K562 (cell line): Measurements from ENCODE around the gene PBX2. TPM values are rescaled to one million over a fixed set of nuclear protein-coding genes. Genes with fewer than 3 reads are reported as not detected.
A peak's percentile ranks its signal among the peaks of the same experiment; 100 is the strongest.

Experiments
- HDAC1 ChIP-seq, 2 experiments: fragments of 450-650 bp; IDR thresholded peaks; 2 replicates each; pipeline ENCODE4 v1.6.1; 2016 to 2017; ENCODE audit warnings: inconsistent platforms in 1 of 2, mild to moderate bottlenecking in 1 of 2, moderate library complexity in 1 of 2
- HNRNPUL1 ChIP-seq: fragments of 200-400 bp; formaldehyde crosslinking; IDR thresholded peaks from 2 replicates; pipeline ENCODE4 v1.6.1; 2017; ENCODE audit warnings: low read length
- NFRKB ChIP-seq: fragments of 450-650 bp; IDR thresholded peaks from 2 replicates; pipeline ENCODE4 v1.6.1; 2016; ENCODE audit warnings: low read depth
- SAFB2 ChIP-seq: fragments of 200-400 bp; formaldehyde crosslinking; IDR thresholded peaks from 2 replicates; pipeline ENCODE4 v1.6.1; 2018; ENCODE audit warnings: borderline replicate concordance, low read length, low read depth, moderate library complexity; ENCODE audit not compliant: severe bottlenecking
- ZBTB7A ChIP-seq: IDR thresholded peaks from 2 replicates; pipeline ENCODE4 v1.6.1; 2011; ENCODE audit warnings: low read depth, mild to moderate bottlenecking, low read length, moderate library complexity, borderline replicate concordance; ENCODE audit not compliant: control insufficient read depth
- ZFX ChIP-seq: sonication (generic); formaldehyde crosslinking; IDR thresholded peaks from 2 replicates; pipeline ENCODE4 v1.8.0; 2022; ENCODE audit warnings: mild to moderate bottlenecking, missing genetic modification reagents, moderate library complexity
- ZNF3 ChIP-seq: fragments of 250-450 bp; sonication (Bioruptor Pico); IDR thresholded peaks from 2 replicates; pipeline ENCODE4 v1.5.0; 2021; ENCODE audit warnings: mild to moderate bottlenecking, moderate library complexity
- ZNF699 ChIP-seq: fragments of 250-450 bp; sonication (Bioruptor Pico); IDR thresholded peaks from 2 replicates; pipeline ENCODE4 v1.8.0; 2021; ENCODE audit warnings: mild to moderate bottlenecking, moderate library complexity; ENCODE audit not compliant: insufficient replicate concordance
- polyA plus RNA-seq, 8 experiments: library from polyadenylated mRNA; depleted of rRNA in 4 of 8; stranded (reverse) in 5 of 8; unstranded in 3 of 8; fragments of >200 nt; fragmentation: Nextera tagmentation in 2 of 8; fragmentation: Illumina TruSeq in 1 of 8; extraction: Ambion mirVana in 2 of 8; extraction: Trizol in 1 of 8; gene quantifications; 2 replicates each; pipeline versions ENCODE4 v1.2.1 to v1.2.3, GENCODE V29; 2011 to 2014; ENCODE audit warnings: inconsistent platforms in 1 of 8, missing spikeins in 1 of 8
- total RNA-seq, 7 experiments: library from RNA; depleted of rRNA in 6 of 7; stranded (reverse); fragments of >200 nt in 6 of 7; fragmentation: Illumina TruSeq in 2 of 7; extraction: Trizol in 2 of 7; gene quantifications; 2 replicates each; pipeline versions ENCODE4 v1.2.1 to v1.2.3, GENCODE V29; 2011 to 2021; ENCODE audit warnings: low replicate concordance in 1 of 7
- TF ChIP-seq, protein P1 (sequence below): fragments of 150-350 bp; conservative IDR thresholded peaks from 2 replicates; pipeline ENCODE4 v1.6.1; 2014; ENCODE audit warnings: low read length
- TF ChIP-seq, protein P2 (sequence below): fragments of 450-650 bp; formaldehyde crosslinking; conservative IDR thresholded peaks from 2 replicates; pipeline ENCODE4 v1.4.0; 2022; ENCODE audit warnings: mild to moderate bottlenecking, missing genetic modification characterization
- TF ChIP-seq, protein P3 (sequence below): fragments of 450-650 bp; formaldehyde crosslinking; IDR thresholded peaks from 2 replicates; pipeline ENCODE4 v1.4.0; 2022; ENCODE audit warnings: missing genetic modification characterization
- TF ChIP-seq, protein P4 (sequence below): fragments of 450-650 bp; formaldehyde crosslinking; IDR thresholded peaks from 2 replicates; pipeline ENCODE4 v1.4.0; 2022; ENCODE audit warnings: missing genetic modification characterization
- TF ChIP-seq, protein P5 (sequence below): fragments of 450-650 bp; IDR thresholded peaks from 2 replicates; pipeline ENCODE4 v1.7.0; 2016; ENCODE audit warnings: borderline replicate concordance
- TF ChIP-seq, protein P6 (sequence below), 3 experiments: fragments of 200-800 bp in 1 of 3; sonication (Bioruptor generic) in 1 of 3; sonication (generic) in 1 of 3; formaldehyde crosslinking in 1 of 3; IDR thresholded peaks; 2 replicates each; pipeline versions ENCODE4 v1.6.1 to v1.8.0; 2016 to 2022; ENCODE audit warnings: mild to moderate bottlenecking in 2 of 3, missing compliant biosample characterization in 2 of 3, missing genetic modification characterization in 2 of 3, missing genetic modification reagents in 1 of 3

PBX2 gene
- total and polyA plus RNA-seq, 9 of the 15 experiments (the other 6 are each of a cell fraction or from before 2014, with no cell fraction given) = 1.9 to 134 (median 62.5) TPM

DNA sequence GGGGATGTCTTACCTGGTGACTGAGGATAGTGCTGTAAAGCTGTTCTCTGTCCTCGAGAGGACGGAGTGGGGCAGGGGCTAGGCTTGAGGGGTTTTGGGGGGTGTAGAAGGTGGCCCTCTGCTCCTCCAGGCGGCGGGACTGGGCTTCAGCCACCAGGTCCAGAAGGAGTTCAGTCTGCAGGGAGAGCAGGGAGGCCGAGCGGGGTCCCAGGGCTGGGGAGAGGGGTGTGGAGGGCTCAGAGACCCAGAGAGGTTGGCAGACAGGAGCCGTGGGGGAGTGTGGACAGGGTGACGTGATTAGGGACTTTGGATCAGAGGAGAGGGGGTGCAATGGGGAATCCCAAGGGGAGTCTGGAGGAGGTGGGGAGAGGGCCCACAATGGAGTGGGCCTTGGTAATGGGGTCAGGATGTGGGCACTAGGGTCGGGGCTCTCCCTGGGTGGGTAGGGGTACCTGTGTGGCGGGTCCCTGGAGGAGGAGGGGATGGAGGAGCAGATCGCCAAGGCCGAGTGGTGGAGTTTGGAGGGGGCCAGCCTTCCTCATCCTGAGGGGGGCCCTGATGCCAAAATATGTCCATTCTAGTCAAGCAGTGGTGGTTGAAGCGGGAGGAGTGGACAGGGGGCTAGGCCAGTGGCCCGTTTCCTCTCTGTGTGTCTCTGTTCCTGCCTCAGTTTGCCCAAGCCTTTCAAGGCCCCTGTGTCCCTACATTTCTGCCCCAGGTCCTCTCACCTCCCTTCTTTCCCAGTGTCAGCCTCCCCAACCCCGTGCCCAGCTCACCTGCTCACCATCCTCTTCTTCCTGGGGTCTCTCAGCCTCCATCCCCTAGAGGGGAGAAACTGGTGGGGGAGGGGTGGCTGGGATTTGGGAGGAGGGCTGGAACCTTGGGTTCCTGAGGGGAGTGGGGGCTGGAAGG, 1.9 kb upstream of the PBX2 start (continued):
- TF ChIP-seq ZBTB7A (peak; percentile 58; the same call in 1 of the 2 replicates), SAFB2 (no peak), ZNF3 (CRISPR knock-in tag) (no peak), ZFX (peak; percentile 23; the same call in 1 of the 2 replicates), NFRKB (peak; percentile 84; the same call in 1 of the 2 replicates), HDAC1 (IDR thresholded peaks at IDR 0.05) (peak in 1 of 2 experiments; percentile 27; a peak in 1 of 4 replicates), ZNF699 (CRISPR knock-in tag) (no peak), HNRNPUL1 (no peak)
- TF ChIP-seq, protein P1, sequence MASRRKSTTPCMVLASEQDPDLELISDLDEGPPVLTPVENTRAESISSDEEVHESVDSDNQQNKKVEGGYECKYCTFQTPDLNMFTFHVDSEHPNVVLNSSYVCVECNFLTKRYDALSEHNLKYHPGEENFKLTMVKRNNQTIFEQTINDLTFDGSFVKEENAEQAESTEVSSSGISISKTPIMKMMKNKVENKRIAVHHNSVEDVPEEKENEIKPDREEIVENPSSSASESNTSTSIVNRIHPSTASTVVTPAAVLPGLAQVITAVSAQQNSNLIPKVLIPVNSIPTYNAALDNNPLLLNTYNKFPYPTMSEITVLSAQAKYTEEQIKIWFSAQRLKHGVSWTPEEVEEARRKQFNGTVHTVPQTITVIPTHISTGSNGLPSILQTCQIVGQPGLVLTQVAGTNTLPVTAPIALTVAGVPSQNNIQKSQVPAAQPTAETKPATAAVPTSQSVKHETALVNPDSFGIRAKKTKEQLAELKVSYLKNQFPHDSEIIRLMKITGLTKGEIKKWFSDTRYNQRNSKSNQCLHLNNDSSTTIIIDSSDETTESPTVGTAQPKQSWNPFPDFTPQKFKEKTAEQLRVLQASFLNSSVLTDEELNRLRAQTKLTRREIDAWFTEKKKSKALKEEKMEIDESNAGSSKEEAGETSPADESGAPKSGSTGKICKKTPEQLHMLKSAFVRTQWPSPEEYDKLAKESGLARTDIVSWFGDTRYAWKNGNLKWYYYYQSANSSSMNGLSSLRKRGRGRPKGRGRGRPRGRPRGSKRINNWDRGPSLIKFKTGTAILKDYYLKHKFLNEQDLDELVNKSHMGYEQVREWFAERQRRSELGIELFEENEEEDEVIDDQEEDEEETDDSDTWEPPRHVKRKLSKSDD = no peak
- TF ChIP-seq, protein P2, sequence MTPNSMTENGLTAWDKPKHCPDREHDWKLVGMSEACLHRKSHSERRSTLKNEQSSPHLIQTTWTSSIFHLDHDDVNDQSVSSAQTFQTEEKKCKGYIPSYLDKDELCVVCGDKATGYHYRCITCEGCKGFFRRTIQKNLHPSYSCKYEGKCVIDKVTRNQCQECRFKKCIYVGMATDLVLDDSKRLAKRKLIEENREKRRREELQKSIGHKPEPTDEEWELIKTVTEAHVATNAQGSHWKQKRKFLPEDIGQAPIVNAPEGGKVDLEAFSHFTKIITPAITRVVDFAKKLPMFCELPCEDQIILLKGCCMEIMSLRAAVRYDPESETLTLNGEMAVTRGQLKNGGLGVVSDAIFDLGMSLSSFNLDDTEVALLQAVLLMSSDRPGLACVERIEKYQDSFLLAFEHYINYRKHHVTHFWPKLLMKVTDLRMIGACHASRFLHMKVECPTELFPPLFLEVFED = 0 out of 2 replicates have a peak, but pooled peaks have one; percentile 28
- TF ChIP-seq, protein P3, sequence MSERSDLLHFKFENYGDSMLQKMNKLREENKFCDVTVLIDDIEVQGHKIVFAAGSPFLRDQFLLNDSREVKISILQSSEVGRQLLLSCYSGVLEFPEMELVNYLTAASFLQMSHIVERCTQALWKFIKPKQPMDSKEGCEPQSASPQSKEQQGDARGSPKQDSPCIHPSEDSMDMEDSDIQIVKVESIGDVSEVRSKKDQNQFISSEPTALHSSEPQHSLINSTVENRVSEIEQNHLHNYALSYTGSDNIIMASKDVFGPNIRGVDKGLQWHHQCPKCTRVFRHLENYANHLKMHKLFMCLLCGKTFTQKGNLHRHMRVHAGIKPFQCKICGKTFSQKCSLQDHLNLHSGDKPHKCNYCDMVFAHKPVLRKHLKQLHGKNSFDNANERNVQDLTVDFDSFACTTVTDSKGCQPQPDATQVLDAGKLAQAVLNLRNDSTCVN (CRISPR knock-in tag) = 0 out of 2 replicates have a peak, but pooled peaks have one; percentile 38
- TF ChIP-seq, protein P4, sequence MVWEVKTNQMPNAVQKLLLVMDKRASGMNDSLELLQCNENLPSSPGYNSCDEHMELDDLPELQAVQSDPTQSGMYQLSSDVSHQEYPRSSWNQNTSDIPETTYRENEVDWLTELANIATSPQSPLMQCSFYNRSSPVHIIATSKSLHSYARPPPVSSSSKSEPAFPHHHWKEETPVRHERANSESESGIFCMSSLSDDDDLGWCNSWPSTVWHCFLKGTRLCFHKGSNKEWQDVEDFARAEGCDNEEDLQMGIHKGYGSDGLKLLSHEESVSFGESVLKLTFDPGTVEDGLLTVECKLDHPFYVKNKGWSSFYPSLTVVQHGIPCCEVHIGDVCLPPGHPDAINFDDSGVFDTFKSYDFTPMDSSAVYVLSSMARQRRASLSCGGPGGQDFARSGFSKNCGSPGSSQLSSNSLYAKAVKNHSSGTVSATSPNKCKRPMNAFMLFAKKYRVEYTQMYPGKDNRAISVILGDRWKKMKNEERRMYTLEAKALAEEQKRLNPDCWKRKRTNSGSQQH (CRISPR knock-in tag) = 0 out of 2 replicates have a peak, but pooled peaks have one; percentile 12
- TF ChIP-seq, protein P5, sequence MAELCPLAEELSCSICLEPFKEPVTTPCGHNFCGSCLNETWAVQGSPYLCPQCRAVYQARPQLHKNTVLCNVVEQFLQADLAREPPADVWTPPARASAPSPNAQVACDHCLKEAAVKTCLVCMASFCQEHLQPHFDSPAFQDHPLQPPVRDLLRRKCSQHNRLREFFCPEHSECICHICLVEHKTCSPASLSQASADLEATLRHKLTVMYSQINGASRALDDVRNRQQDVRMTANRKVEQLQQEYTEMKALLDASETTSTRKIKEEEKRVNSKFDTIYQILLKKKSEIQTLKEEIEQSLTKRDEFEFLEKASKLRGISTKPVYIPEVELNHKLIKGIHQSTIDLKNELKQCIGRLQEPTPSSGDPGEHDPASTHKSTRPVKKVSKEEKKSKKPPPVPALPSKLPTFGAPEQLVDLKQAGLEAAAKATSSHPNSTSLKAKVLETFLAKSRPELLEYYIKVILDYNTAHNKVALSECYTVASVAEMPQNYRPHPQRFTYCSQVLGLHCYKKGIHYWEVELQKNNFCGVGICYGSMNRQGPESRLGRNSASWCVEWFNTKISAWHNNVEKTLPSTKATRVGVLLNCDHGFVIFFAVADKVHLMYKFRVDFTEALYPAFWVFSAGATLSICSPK = no peak
- TF ChIP-seq, protein P6, sequence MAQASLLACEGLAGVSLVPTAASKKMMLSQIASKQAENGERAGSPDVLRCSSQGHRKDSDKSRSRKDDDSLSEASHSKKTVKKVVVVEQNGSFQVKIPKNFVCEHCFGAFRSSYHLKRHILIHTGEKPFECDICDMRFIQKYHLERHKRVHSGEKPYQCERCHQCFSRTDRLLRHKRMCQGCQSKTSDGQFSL (CRISPR knock-in tag; IDR thresholded peaks at IDR 0.05) = peak; percentile 38; the same call in 1 of the 2 replicates
- TF ChIP-seq, protein P6 (tag; IDR thresholded peaks at IDR 0.05) = no peak; a peak in 1 of 4 replicates
